HepG2 (cell line): Measurements from ENCODE around the gene RAD23A. TPM values are rescaled to one million over a fixed set of nuclear protein-coding genes. Genes with fewer than 3 reads are reported as not detected.

ENCODE experiments used
- ARID2 ChIP-seq: sonication (generic); formaldehyde crosslinking; IDR thresholded peaks from 2 replicates; pipeline ENCODE4 v1.8.1; 2022; ENCODE audit warnings: mild to moderate bottlenecking, missing genetic modification reagents, borderline replicate concordance
- CCAR2 ChIP-seq: fragments of 200-400 bp; formaldehyde crosslinking; optimal IDR thresholded peaks from 2 replicates; pipeline ENCODE3; 2018; ENCODE audit warnings: low read depth, mild to moderate bottlenecking, low read length, moderate library complexity
- EP300 ChIP-seq, 3 experiments: sonication (generic) in 1 of 3; formaldehyde crosslinking in 1 of 3; IDR thresholded peaks; 2 replicates each; pipeline versions ENCODE4 v1.5.1 to v1.6.1; 2011 to 2020; ENCODE audit warnings: low read depth in 2 of 3, low read length in 2 of 3, borderline replicate concordance in 1 of 3, improper control_type of control experiment in 1 of 3, mild to moderate bottlenecking in 1 of 3, missing genetic modification reagents in 1 of 3, moderate library complexity in 1 of 3
- FOXJ3 ChIP-seq: sonication (generic); formaldehyde crosslinking; IDR thresholded peaks from 2 replicates; pipeline ENCODE4 v1.4.0; 2020; ENCODE audit warnings: missing genetic modification reagents, mild to moderate bottlenecking, borderline replicate concordance
- HMG20A ChIP-seq: IDR thresholded peaks from 2 replicates; pipeline ENCODE4 v1.6.1; 2016; ENCODE audit warnings: borderline replicate concordance
- HOXA3 ChIP-seq: sonication (generic); formaldehyde crosslinking; IDR thresholded peaks from 2 replicates; pipeline ENCODE4 v1.5.0; 2020; ENCODE audit warnings: missing genetic modification reagents
- MED13 ChIP-seq: sonication (generic); formaldehyde crosslinking; IDR thresholded peaks from 2 replicates; pipeline ENCODE4 v1.5.0; 2020; ENCODE audit warnings: missing genetic modification reagents
- MYNN ChIP-seq: sonication (generic); formaldehyde crosslinking; IDR thresholded peaks from 2 replicates; pipeline ENCODE4 v1.4.0; 2020; ENCODE audit warnings: mild to moderate bottlenecking, low read depth, missing genetic modification reagents
- NR3C1 ChIP-seq: sonication (generic); formaldehyde crosslinking; IDR thresholded peaks from 2 replicates; pipeline ENCODE4 v1.4.0; 2020; ENCODE audit warnings: missing genetic modification reagents
- PCBP1 ChIP-seq: fragments of 200-400 bp; formaldehyde crosslinking; IDR thresholded peaks from 2 replicates; pipeline ENCODE4 v1.6.1; 2017; ENCODE audit warnings: mild to moderate bottlenecking, low read depth, low read length, borderline replicate concordance
- SNAPC4 ChIP-seq: sonication (generic); formaldehyde crosslinking; IDR thresholded peaks from 2 replicates; pipeline ENCODE4 v1.4.0; 2020; ENCODE audit warnings: mild to moderate bottlenecking, missing genetic modification reagents
- ZBTB7B ChIP-seq: sonication (generic); formaldehyde crosslinking; IDR thresholded peaks from 2 replicates; pipeline ENCODE4 v1.4.0; 2020; ENCODE audit warnings: missing genetic modification reagents
- ZNF124 ChIP-seq: sonication (generic); formaldehyde crosslinking; IDR thresholded peaks from 2 replicates; pipeline ENCODE4 v1.4.0; 2020; ENCODE audit warnings: missing genetic modification reagents
- ZNF292 ChIP-seq: sonication (generic); formaldehyde crosslinking; IDR thresholded peaks from 2 replicates; pipeline ENCODE4 v1.8.1; 2022; ENCODE audit warnings: mild to moderate bottlenecking, low read depth, missing genetic modification reagents, borderline replicate concordance
- ZNF530 ChIP-seq: sonication (generic); formaldehyde crosslinking; IDR thresholded peaks from 2 replicates; pipeline ENCODE4 v1.5.0; 2020; ENCODE audit warnings: low read depth, mild to moderate bottlenecking, missing genetic modification reagents
- ZNF589 ChIP-seq: sonication (generic); formaldehyde crosslinking; conservative IDR thresholded peaks from 2 replicates; pipeline ENCODE4 v1.8.0; 2022; ENCODE audit warnings: mild to moderate bottlenecking, moderate library complexity, missing genetic modification reagents
- ZNF746 ChIP-seq: sonication (generic); formaldehyde crosslinking; IDR thresholded peaks from 2 replicates; pipeline ENCODE4 v1.8.0; 2022; ENCODE audit warnings: mild to moderate bottlenecking, missing genetic modification reagents
- polyA plus RNA-seq, 8 experiments: library from polyadenylated mRNA; depleted of rRNA in 3 of 8; stranded (reverse) in 7 of 8; unstranded in 1 of 8; fragments of >200 nt; fragmentation: Illumina TruSeq in 4 of 8; extraction: Trizol in 4 of 8; gene quantifications; 2 replicates each; pipeline versions ENCODE4 v1.2.1 to v1.2.3, GENCODE V29; 2011 to 2016; ENCODE audit warnings: low read depth in 4 of 8, missing spikeins in 1 of 8, mixed read lengths in 1 of 8; ENCODE audit not compliant: insufficient read depth in 1 of 8
- total RNA-seq, 5 experiments: library from RNA; depleted of rRNA; stranded (reverse); fragments of >200 nt; fragmentation: Illumina TruSeq; extraction: Trizol; gene quantifications; 2 replicates each; pipeline ENCODE4 v1.2.3, GENCODE V29; 2016; ENCODE audit warnings: low read depth in 1 of 5
- TF ChIP-seq, protein P1 (sequence below): sonication (generic); formaldehyde crosslinking; IDR thresholded peaks from 2 replicates; pipeline ENCODE4 v1.5.0; 2020; ENCODE audit warnings: mild to moderate bottlenecking, missing genetic modification reagents, borderline replicate concordance

The RAD23A gene
- total and polyA plus RNA-seq, 2 of the 13 experiments (the other 11 are each of a cell fraction or from before 2014, with no cell fraction given): 42.5 to 54.2 TPM

DNA sequence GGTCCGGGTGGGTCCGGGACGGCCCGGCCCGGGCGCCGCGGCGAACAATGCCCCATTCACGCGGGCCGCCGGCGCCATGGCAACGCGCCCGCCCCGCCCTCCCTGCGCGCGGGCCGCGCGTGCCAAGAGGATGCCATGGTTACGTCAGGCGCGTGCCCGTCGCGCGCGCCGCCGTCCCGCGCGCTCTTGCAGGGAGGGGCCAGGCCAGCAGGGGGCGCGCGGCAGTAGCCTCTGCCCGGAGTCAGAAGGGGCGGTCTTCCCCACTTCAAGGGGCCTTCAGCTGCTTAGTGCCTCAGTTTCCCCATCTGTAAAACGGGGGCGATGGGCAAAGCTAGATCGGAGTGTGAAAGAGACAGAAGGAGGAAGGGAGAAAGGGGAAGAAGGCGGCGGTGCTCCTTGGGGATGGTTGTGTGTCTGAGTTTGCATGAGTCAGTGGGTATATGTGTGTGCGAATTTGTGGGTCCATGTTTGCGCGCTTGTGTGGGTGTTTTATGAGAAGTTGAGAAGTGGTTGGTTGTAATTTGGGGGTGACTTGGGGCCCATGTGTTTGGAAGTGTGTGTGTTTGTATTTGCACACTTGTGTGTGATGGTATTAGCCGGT, 38.0 kb downstream of the RAD23A start (continued):
- TF ChIP-seq EP300 (IDR thresholded peaks at IDR 0.05; ENCODE audit: low read depth in 2 of 2, low read length in 2 of 2): peak; percentile 35 to 41; a peak in 2 of 4 replicates
- TF ChIP-seq EP300 (CRISPR knock-in tag; IDR thresholded peaks at IDR 0.05; ENCODE audit: borderline replicate concordance): peak; percentile 12; the same call in 1 of the 2 replicates
- TF ChIP-seq ZNF746 (CRISPR knock-in tag): no peak
- TF ChIP-seq NR3C1 (CRISPR knock-in tag): no peak
- TF ChIP-seq FOXJ3: no peak
- TF ChIP-seq, protein P1, sequence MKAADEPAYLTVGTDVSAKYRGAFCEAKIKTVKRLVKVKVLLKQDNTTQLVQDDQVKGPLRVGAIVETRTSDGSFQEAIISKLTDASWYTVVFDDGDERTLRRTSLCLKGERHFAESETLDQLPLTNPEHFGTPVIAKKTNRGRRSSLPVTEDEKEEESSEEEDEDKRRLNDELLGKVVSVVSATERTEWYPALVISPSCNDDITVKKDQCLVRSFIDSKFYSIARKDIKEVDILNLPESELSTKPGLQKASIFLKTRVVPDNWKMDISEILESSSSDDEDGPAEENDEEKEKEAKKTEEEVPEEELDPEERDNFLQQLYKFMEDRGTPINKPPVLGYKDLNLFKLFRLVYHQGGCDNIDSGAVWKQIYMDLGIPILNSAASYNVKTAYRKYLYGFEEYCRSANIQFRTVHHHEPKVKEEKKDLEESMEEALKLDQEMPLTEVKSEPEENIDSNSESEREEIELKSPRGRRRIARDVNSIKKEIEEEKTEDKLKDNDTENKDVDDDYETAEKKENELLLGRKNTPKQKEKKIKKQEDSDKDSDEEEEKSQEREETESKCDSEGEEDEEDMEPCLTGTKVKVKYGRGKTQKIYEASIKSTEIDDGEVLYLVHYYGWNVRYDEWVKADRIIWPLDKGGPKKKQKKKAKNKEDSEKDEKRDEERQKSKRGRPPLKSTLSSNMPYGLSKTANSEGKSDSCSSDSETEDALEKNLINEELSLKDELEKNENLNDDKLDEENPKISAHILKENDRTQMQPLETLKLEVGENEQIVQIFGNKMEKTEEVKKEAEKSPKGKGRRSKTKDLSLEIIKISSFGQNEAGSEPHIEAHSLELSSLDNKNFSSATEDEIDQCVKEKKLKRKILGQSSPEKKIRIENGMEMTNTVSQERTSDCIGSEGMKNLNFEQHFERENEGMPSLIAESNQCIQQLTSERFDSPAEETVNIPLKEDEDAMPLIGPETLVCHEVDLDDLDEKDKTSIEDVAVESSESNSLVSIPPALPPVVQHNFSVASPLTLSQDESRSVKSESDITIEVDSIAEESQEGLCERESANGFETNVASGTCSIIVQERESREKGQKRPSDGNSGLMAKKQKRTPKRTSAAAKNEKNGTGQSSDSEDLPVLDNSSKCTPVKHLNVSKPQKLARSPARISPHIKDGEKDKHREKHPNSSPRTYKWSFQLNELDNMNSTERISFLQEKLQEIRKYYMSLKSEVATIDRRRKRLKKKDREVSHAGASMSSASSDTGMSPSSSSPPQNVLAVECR: peak; percentile 63; the same call in 1 of the 2 replicates
- TF ChIP-seq ZNF530 (CRISPR knock-in tag): no peak
- TF ChIP-seq CCAR2: no peak
- TF ChIP-seq HOXA3: peak; percentile 70; the same call in 1 of the 2 replicates
- TF ChIP-seq MED13 (CRISPR knock-in tag): no peak
- no peak for TF ChIP-seq ARID2
- TF ChIP-seq ZNF124 (CRISPR knock-in tag): no peak
- no peak for TF ChIP-seq MYNN (CRISPR knock-in tag)
- no peak for TF ChIP-seq ZNF292 (CRISPR knock-in tag)
- TF ChIP-seq ZNF589: no peak
- TF ChIP-seq HMG20A (CRISPR knock-in tag): 0 out of 2 replicates have a peak, but pooled peaks have one; percentile 32
- TF ChIP-seq PCBP1: no peak
- TF ChIP-seq SNAPC4 (CRISPR knock-in tag): no peak
- TF ChIP-seq ZBTB7B (CRISPR knock-in tag): peak; percentile 69
